NCI-H187 treated with DMSO at 0.1 percent for 48 hours (cell line): ENCODE data around the gene PCDHA10.

Source experiments
- DNase-seq: peaks from one replicate; lab custom pipeline; 2025; lab: John Stamatoyannopoulos, UW

Gene PCDHA10

GRCh38 chr5:140882591-140882899 lies 26.8 kb downstream of the PCDHA10 start:
- no peak for DNase-seq

DNA sequence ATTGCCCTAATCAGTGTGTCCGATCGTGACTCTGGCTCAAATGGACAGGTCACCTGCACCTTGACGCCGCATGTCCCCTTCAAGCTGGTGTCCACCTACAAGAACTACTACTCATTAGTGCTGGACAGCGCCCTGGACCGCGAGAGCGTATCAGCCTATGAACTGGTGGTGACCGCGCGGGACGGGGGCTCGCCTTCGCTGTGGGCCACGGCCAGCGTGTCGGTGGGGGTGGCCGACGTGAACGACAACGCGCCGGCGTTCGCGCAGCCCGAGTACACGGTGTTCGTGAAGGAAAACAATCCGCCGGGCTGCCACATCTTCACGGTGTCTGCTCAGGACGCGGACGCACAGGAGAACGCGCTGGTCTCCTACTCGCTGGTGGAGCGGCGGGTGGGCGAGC lies 27.7 kb downstream of the PCDHA10 start:
- DNase-seq, result no peak

DNA sequence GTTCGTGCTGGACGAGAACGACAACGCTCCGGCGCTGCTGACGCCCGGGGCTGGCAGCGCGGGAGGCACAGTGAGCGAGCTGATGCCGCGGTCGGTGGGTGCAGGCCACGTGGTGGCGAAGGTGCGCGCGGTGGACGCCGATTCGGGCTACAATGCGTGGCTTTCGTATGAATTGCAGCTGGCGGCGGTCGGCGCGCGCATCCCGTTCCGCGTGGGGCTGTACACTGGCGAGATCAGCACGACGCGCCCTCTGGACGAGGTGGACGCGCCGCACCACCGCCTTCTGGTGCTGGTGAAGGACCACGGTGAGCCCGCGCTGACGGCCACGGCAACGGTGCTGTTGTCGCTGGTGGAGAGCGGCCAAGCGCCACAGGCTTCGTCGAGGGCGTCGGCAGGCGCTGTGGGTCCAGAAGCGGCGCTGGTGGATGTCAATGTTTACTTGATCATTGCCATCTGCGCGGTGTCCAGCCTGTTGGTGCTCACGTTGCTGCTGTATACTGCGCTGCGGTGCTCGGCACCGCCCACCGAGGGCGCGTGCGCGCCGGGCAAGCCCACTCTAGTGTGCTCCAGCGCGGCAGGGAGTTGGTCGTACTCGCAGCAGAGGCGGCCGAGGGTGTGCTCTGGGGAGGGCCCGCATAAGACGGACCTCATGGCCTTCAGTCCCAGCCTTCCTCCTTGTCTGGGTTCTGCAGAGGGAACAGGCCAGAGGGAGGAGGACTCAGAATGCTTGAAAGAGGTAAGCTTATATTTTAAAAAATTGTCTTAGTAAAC lies 28.4 kb downstream of the PCDHA10 start:
- DNase-seq, result no peak

DNA sequence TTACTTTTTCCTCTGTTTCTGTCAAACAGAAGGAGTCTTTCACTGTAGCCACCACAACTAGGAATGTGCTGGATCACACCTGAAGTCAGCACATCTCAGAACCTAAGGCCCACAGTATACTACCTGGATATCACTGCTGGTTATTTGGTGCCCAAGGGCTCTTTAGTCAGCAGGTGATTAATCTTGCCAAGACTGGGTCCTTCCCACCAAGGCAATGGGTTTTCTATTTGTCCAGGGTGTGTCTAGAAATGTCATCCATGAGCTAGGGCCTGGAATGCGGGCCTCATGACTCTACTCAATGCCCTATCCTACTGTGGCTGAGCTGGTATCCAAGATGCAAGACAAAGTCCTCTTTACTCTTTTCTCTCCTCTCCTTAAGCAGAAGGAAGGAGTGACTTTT lies 60.6 kb downstream of the PCDHA10 start:
- no peak for DNase-seq
